Chondrocyte (in vitro differentiated cells): ENCODE data around the gene BAIAP2L2. TPM values are rescaled to one million over a fixed set of nuclear protein-coding genes. Genes with fewer than 3 reads are reported as not detected.

ENCODE experiments used
- DNase-seq: peaks from one replicate; pipeline ENCODE4 v3.0.0; 2021; ENCODE audit warnings: mixed read lengths, low spot score
- H3K27ac Mint-ChIP-seq: one replicate; pipeline ENCODE4 v1.8.0; 2021; ENCODE audit warnings: mild to moderate bottlenecking, moderate library complexity, mixed read lengths; ENCODE audit not compliant: unreplicated experiment
- H3K27me3 Mint-ChIP-seq: 2 replicates; pipeline ENCODE4 v1.8.0; 2021; ENCODE audit warnings: low read depth, mixed read lengths
- H3K36me3 Mint-ChIP-seq: 2 replicates; pipeline ENCODE4 v1.8.0; 2021; ENCODE audit warnings: low read depth, mixed read lengths
- H3K4me1 Mint-ChIP-seq: 2 replicates; pipeline ENCODE4 v1.8.0; 2021; ENCODE audit warnings: low read depth, mild to moderate bottlenecking, mixed read lengths
- H3K4me3 Mint-ChIP-seq: one replicate; pipeline ENCODE4 v1.8.0; 2021; ENCODE audit warnings: mild to moderate bottlenecking, moderate library complexity, mixed read lengths; ENCODE audit not compliant: unreplicated experiment
- H3K9me3 Mint-ChIP-seq: 2 replicates; pipeline ENCODE4 v1.8.0; 2021; ENCODE audit warnings: low read depth, mixed read lengths
- total RNA-seq: library from RNA; stranded (reverse); gene quantifications from 3 replicates; pipeline ENCODE4 v1.2.1, GENCODE V29; 2021
- TF ChIP-seq, protein P1 (sequence below): fragments of 200-600 bp; sonication (generic); IDR thresholded peaks from 2 replicates; pipeline ENCODE4 v1.5.0; 2021; ENCODE audit warnings: antibody characterized with exemption, mild to moderate bottlenecking, moderate library complexity

BAIAP2L2 gene
- total RNA-seq, 1 donor from 2014 or later, result 0.42 TPM

DNA sequence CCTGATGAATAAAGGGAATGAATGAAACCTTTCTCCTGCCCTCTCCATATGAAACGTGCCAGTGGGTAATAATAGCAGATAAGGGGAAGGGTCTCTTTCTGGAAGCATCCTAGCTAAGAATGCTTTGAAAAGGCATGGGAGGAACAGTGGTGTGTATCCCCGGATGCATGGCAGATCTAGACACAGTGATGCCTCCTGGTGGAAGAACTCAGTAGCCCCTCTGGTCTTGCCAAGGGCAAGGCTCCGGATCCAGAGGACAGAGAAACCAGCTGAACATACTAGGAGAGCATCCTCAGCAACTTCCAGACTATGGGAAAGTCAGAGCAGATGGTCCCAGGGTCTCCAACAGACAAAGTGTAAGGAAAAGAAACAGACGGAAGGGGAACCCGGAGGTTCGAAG is 6.4 kb downstream of the BAIAP2L2 start:
- no peaks in the 10 kb centered on the region for H3K27me3 Mint-ChIP-seq
- no peaks in the 10 kb centered on the region for H3K9me3 Mint-ChIP-seq
- TF ChIP-seq, protein P1, sequence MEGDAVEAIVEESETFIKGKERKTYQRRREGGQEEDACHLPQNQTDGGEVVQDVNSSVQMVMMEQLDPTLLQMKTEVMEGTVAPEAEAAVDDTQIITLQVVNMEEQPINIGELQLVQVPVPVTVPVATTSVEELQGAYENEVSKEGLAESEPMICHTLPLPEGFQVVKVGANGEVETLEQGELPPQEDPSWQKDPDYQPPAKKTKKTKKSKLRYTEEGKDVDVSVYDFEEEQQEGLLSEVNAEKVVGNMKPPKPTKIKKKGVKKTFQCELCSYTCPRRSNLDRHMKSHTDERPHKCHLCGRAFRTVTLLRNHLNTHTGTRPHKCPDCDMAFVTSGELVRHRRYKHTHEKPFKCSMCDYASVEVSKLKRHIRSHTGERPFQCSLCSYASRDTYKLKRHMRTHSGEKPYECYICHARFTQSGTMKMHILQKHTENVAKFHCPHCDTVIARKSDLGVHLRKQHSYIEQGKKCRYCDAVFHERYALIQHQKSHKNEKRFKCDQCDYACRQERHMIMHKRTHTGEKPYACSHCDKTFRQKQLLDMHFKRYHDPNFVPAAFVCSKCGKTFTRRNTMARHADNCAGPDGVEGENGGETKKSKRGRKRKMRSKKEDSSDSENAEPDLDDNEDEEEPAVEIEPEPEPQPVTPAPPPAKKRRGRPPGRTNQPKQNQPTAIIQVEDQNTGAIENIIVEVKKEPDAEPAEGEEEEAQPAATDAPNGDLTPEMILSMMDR, result peak; percentile 59
- H3K36me3 Mint-ChIP-seq, result no peaks in the 10 kb centered on the region
- DNase-seq, result no peak
- no peaks in the 10 kb centered on the region for H3K4me1 Mint-ChIP-seq
- no peak overlapping the region for H3K4me3 Mint-ChIP-seq
- H3K27ac Mint-ChIP-seq, result no peak overlapping the region

- no peak for DNase-seq
- H3K4me1 Mint-ChIP-seq, result peaks cover 4% of the 10 kb centered on the region
- no peaks in the 10 kb centered on the region for H3K36me3 Mint-ChIP-seq
- H3K27ac Mint-ChIP-seq, result no peak overlapping the region
- no peaks in the 10 kb centered on the region for H3K27me3 Mint-ChIP-seq
- TF ChIP-seq, protein P1, result no peak
- H3K9me3 Mint-ChIP-seq, result no peaks in the 10 kb centered on the region
- no peak overlapping the region for H3K4me3 Mint-ChIP-seq
These were observed 6.8 kb downstream of the BAIAP2L2 start for GRCh38 chr22:38103641-38104040.

- Mint-ChIP-seq H3K27ac (no peak overlapping the region), H3K4me3 (no peak overlapping the region), H3K27me3 (no peaks in the 10 kb centered on the region), H3K9me3 (no peaks in the 10 kb centered on the region), H3K36me3 (no peaks in the 10 kb centered on the region), H3K4me1 (peaks cover 15% of the 10 kb centered on the region)
- TF ChIP-seq, protein P1, result no peak
- no peak for DNase-seq
These were observed 11.9 kb downstream of the BAIAP2L2 start for GRCh38 chr22:38098410-38099249.

GRCh38 chr22:38097557-38098409 is 12.7 kb downstream of the BAIAP2L2 start:
- H3K36me3 Mint-ChIP-seq, result no peaks in the 10 kb centered on the region
- peak; percentile 72 for DNase-seq
- TF ChIP-seq, protein P1, result peak; percentile 70
- H3K4me3 Mint-ChIP-seq, result no peak overlapping the region
- H3K27me3 Mint-ChIP-seq, result no peaks in the 10 kb centered on the region
- peaks cover 15% of the 10 kb centered on the region for H3K4me1 Mint-ChIP-seq
- H3K27ac Mint-ChIP-seq, result peak overlapping the region; percentile 62
- no peaks in the 10 kb centered on the region for H3K9me3 Mint-ChIP-seq

- Mint-ChIP-seq H3K36me3 (no peaks in the 10 kb centered on the region), H3K9me3 (no peaks in the 10 kb centered on the region), H3K27me3 (no peaks in the 10 kb centered on the region), H3K27ac (peak overlapping the region; percentile 62), H3K4me3 (no peak overlapping the region), H3K4me1 (peaks cover 15% of the 10 kb centered on the region)
- TF ChIP-seq, protein P1, result no peak
- no peak for DNase-seq
These were observed 13.4 kb downstream of the BAIAP2L2 start for GRCh38 chr22:38097058-38097457.
